ENCODE data around the gene VPS13C.

- TF ChIP-seq, protein P1, sequence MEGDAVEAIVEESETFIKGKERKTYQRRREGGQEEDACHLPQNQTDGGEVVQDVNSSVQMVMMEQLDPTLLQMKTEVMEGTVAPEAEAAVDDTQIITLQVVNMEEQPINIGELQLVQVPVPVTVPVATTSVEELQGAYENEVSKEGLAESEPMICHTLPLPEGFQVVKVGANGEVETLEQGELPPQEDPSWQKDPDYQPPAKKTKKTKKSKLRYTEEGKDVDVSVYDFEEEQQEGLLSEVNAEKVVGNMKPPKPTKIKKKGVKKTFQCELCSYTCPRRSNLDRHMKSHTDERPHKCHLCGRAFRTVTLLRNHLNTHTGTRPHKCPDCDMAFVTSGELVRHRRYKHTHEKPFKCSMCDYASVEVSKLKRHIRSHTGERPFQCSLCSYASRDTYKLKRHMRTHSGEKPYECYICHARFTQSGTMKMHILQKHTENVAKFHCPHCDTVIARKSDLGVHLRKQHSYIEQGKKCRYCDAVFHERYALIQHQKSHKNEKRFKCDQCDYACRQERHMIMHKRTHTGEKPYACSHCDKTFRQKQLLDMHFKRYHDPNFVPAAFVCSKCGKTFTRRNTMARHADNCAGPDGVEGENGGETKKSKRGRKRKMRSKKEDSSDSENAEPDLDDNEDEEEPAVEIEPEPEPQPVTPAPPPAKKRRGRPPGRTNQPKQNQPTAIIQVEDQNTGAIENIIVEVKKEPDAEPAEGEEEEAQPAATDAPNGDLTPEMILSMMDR (conservative IDR thresholded peaks at IDR 0.05) = no peak
- no peak for TF ChIP-seq EZH2 (IDR thresholded peaks at IDR 0.05; ENCODE audit: low read depth)
These were observed 152.5 kb downstream of the VPS13C start for GRCh38 chr15:61907753-61908086.
